HEK293 (cell line): ENCODE measurements around the gene KRT79.

Experiments
- CTCF ChIA-PET: fragments of 350-600 bp; formaldehyde crosslinking; extraction: SDS; loops from one replicate; lab custom pipeline; 2021; ENCODE audit warnings: antibody characterized with exemption; lab: Yijun Ruan, JAX
- POLR2A ChIA-PET: fragments of 300-600 bp; formaldehyde crosslinking; extraction: SDS; loops from one replicate; lab custom pipeline; 2020; ENCODE audit warnings: antibody characterized with exemption, inconsistent platforms; lab: Yijun Ruan, JAX
- H3K27ac ChIP-seq: fragments of 200-500 bp; sonication (Bioruptor generic); 2 replicates; pipeline ENCODE4 v1.5.1; 2014; ENCODE audit warnings: low read depth, low read length, control low read depth, inconsistent platforms; ENCODE audit errors: extremely low read depth
- H3K36me3 ChIP-seq, 2 experiments: fragments of 200-500 bp in 1 of 2; sonication (Bioruptor generic) in 1 of 2; 1 replicate in 1 of 2; 2 replicates in 1 of 2; pipeline ENCODE4 v1.5.1; 2014 to 2017; ENCODE audit warnings: inconsistent platforms in 2 of 2, low read length in 2 of 2; ENCODE audit not compliant: control insufficient read depth in 2 of 2, insufficient read depth in 1 of 2
- H3K4me1 ChIP-seq: fragments of 200-500 bp; sonication (Bioruptor generic); 2 replicates; pipeline ENCODE4 v1.5.1; 2014; ENCODE audit warnings: mild to moderate bottlenecking, low read length, inconsistent platforms; ENCODE audit not compliant: control insufficient read depth, insufficient read depth
- H3K4me3 ChIP-seq: 2 replicates; pipeline ENCODE4 v1.5.1; 2011; ENCODE audit warnings: low read depth, mild to moderate bottlenecking, control low read depth, low read length, moderate library complexity
- H3K9me3 ChIP-seq: fragments of 200-500 bp; sonication (Bioruptor generic); 2 replicates; pipeline ENCODE4 v1.5.1; 2014; ENCODE audit warnings: low read depth, low read length, inconsistent platforms; ENCODE audit not compliant: control insufficient read depth, insufficient read depth
- BCL11A ChIP-seq: fragments of 450-650 bp; formaldehyde crosslinking; IDR thresholded peaks from 2 replicates; pipeline ENCODE4 v1.5.1; 2016; ENCODE audit warnings: low read depth, missing biosample characterization, missing genetic modification characterization
- FEZF1 ChIP-seq: fragments of 450-650 bp; formaldehyde crosslinking; IDR thresholded peaks from 2 replicates; pipeline ENCODE4 v1.5.1; 2016; ENCODE audit warnings: missing biosample characterization, missing genetic modification characterization
- KLF16 ChIP-seq: fragments of 450-650 bp; formaldehyde crosslinking; IDR thresholded peaks from 2 replicates; pipeline ENCODE4 v1.5.1; 2017; ENCODE audit warnings: missing biosample characterization, missing genetic modification characterization
- MYNN ChIP-seq: fragments of 450-650 bp; formaldehyde crosslinking; IDR thresholded peaks from 2 replicates; pipeline ENCODE4 v1.5.1; 2016; ENCODE audit warnings: missing biosample characterization, missing genetic modification characterization, borderline replicate concordance
- PRDM1 ChIP-seq: fragments of 450-650 bp; formaldehyde crosslinking; IDR thresholded peaks from 2 replicates; pipeline ENCODE4; 2016; ENCODE audit warnings: missing biosample characterization, missing genetic modification characterization
- PRDM6 ChIP-seq: fragments of 450-650 bp; formaldehyde crosslinking; IDR thresholded peaks from 2 replicates; pipeline ENCODE4 v1.5.1; 2017; ENCODE audit warnings: missing biosample characterization, missing genetic modification characterization
- RBAK ChIP-seq: fragments of 450-650 bp; formaldehyde crosslinking; IDR thresholded peaks from 2 replicates; pipeline ENCODE4 v1.5.1; 2016; ENCODE audit warnings: missing biosample characterization, missing genetic modification characterization
- REST ChIP-seq: fragments of 450-650 bp; formaldehyde crosslinking; IDR thresholded peaks from 2 replicates; pipeline ENCODE4 v1.5.1; 2016; ENCODE audit warnings: missing biosample characterization, missing genetic modification characterization
- SP2 ChIP-seq: fragments of 450-650 bp; formaldehyde crosslinking; IDR thresholded peaks from 2 replicates; pipeline ENCODE4 v1.5.1; 2016; ENCODE audit warnings: missing biosample characterization, missing genetic modification characterization
- TCF7L2 ChIP-seq: IDR thresholded peaks from 2 replicates; pipeline ENCODE4 v1.6.1; 2011; ENCODE audit warnings: low read depth, mild to moderate bottlenecking, inconsistent platforms, low read length, moderate library complexity, borderline replicate concordance
- ZNF112 ChIP-seq: fragments of 450-650 bp; formaldehyde crosslinking; IDR thresholded peaks from 2 replicates; pipeline ENCODE4 v1.5.0; 2017; ENCODE audit warnings: missing biosample characterization, missing genetic modification characterization
- ZNF148 ChIP-seq: fragments of 450-650 bp; formaldehyde crosslinking; IDR thresholded peaks from 2 replicates; pipeline ENCODE4 v1.5.0; 2017; ENCODE audit warnings: missing biosample characterization, missing genetic modification characterization, borderline replicate concordance
- ZNF223 ChIP-seq: fragments of 450-650 bp; formaldehyde crosslinking; IDR thresholded peaks from 2 replicates; pipeline ENCODE4 v1.5.1; 2016; ENCODE audit warnings: missing biosample characterization, missing genetic modification characterization
- ZNF239 ChIP-seq: fragments of 450-650 bp; formaldehyde crosslinking; IDR thresholded peaks from 2 replicates; pipeline ENCODE4 v1.5.1; 2016; ENCODE audit warnings: missing biosample characterization, missing genetic modification characterization
- ZNF311 ChIP-seq: fragments of 450-650 bp; formaldehyde crosslinking; IDR thresholded peaks from 2 replicates; pipeline ENCODE4 v1.5.1; 2017; ENCODE audit warnings: missing biosample characterization, missing genetic modification characterization, borderline replicate concordance
- ZNF350 ChIP-seq: fragments of 450-650 bp; formaldehyde crosslinking; IDR thresholded peaks from 2 replicates; pipeline ENCODE4 v1.5.0; 2017; ENCODE audit warnings: missing biosample characterization, mild to moderate bottlenecking, missing genetic modification characterization
- ZNF488 ChIP-seq: fragments of 450-650 bp; formaldehyde crosslinking; IDR thresholded peaks from 2 replicates; pipeline ENCODE4 v1.5.1; 2016; ENCODE audit warnings: missing biosample characterization, missing genetic modification characterization
- ZNF510 ChIP-seq: fragments of 450-650 bp; formaldehyde crosslinking; IDR thresholded peaks from 2 replicates; pipeline ENCODE4 v1.5.1; 2018; ENCODE audit warnings: mild to moderate bottlenecking, missing genetic modification characterization, missing biosample characterization; ENCODE audit not compliant: insufficient replicate concordance
- ZNF596 ChIP-seq: fragments of 450-650 bp; IDR thresholded peaks from 2 replicates; pipeline ENCODE4 v1.5.0; 2018; ENCODE audit warnings: missing biosample characterization, mild to moderate bottlenecking, missing genetic modification characterization, moderate library complexity
- ZNF747 ChIP-seq: fragments of 450-650 bp; formaldehyde crosslinking; IDR thresholded peaks from 2 replicates; pipeline ENCODE4 v1.5.1; 2016; ENCODE audit warnings: missing biosample characterization, missing genetic modification characterization
- ZNF768 ChIP-seq: fragments of 450-650 bp; formaldehyde crosslinking; IDR thresholded peaks from 2 replicates; pipeline ENCODE4 v1.5.1; 2018; ENCODE audit warnings: missing biosample characterization, mild to moderate bottlenecking, missing genetic modification characterization
- ZNF785 ChIP-seq: fragments of 450-650 bp; formaldehyde crosslinking; IDR thresholded peaks from 2 replicates; pipeline ENCODE4 v1.5.1; 2016; ENCODE audit warnings: missing biosample characterization, missing genetic modification characterization
- ZSCAN18 ChIP-seq: fragments of 450-650 bp; formaldehyde crosslinking; IDR thresholded peaks from 2 replicates; pipeline ENCODE4 v1.5.1; 2016; ENCODE audit warnings: missing biosample characterization, missing genetic modification characterization

KRT79 gene

GRCh38 chr12:52820521-52820920 is 13.6 kb downstream of the KRT79 start (continued):
- no peak for TF ChIP-seq ZNF148 (tag by site-specific recombination)
- TF ChIP-seq ZNF112 (tag by site-specific recombination) = no peak
- no peak for TF ChIP-seq ZNF596
- TF ChIP-seq BCL11A (tag by site-specific recombination) = no peak
- TF ChIP-seq ZNF488 (tag by site-specific recombination) = no peak
- TF ChIP-seq TCF7L2 = no peak
- no peak for TF ChIP-seq ZNF223 (tag by site-specific recombination)
- TF ChIP-seq ZNF311 = no peak
- TF ChIP-seq PRDM6 (tag by site-specific recombination) = no peak
- TF ChIP-seq RBAK = no peak

- H3K4me1 ChIP-seq = no peaks in the 10 kb centered on the region
- H3K4me3 ChIP-seq = no peak overlapping the region
- H3K36me3 ChIP-seq = no peaks in the 10 kb centered on the region
- TF ChIP-seq ZNF747 (tag by site-specific recombination) (no peak), ZNF768 (tag by site-specific recombination) (peak; percentile 72)
- TF ChIP-seq, all 188 proteins: peak for 1
- POLR2A ChIA-PET = no interaction called here
- no peaks in the 10 kb centered on the region for H3K9me3 ChIP-seq
- CTCF ChIA-PET = interaction anchor here (0.6 to 1.4 kb wide), 4 partner anchors 26 to 153 kb away, joined by 4 to 9 read pairs (median 6); no protein-coding TSS in a partner anchor
- H3K27ac ChIP-seq = no peak overlapping the region
Measured at GRCh38 chr12:52819731-52820510, 14.2 kb downstream of the KRT79 start.

GRCh38 chr12:52818887-52819420 is 15.2 kb downstream of the KRT79 start:
- Histone ChIP-seq H3K9me3 (no peaks in the 10 kb centered on the region), H3K4me3 (no peak overlapping the region), H3K27ac (no peak overlapping the region), H3K36me3 (no peaks in the 10 kb centered on the region), H3K4me1 (no peaks in the 10 kb centered on the region)
- ChIA-PET POLR2A (no interaction called here), CTCF (interaction anchor here (0.6 to 1.4 kb wide), 3 partner anchors 25 to 152 kb away, joined by 4 to 6 read pairs (median 5); no protein-coding TSS in a partner anchor)
- no peak for TF ChIP-seq ZSCAN18
- TF ChIP-seq PRDM1 (tag by site-specific recombination) = no peak
- TF ChIP-seq REST (tag by site-specific recombination) = no peak
- TF ChIP-seq ZNF785 (tag by site-specific recombination) = no peak
- no peak for TF ChIP-seq ZNF510 (tag by site-specific recombination)
- TF ChIP-seq KLF16 (tag by site-specific recombination) = no peak
- TF ChIP-seq FEZF1 (tag by site-specific recombination) = no peak
- TF ChIP-seq MYNN (tag by site-specific recombination) = no peak
- no peak for TF ChIP-seq ZNF350 (tag by site-specific recombination)
- TF ChIP-seq SP2 (tag by site-specific recombination) = no peak
- TF ChIP-seq ZNF239 (tag by site-specific recombination) = no peak
